GM12892 (cell line): Measurements from ENCODE around the gene VPS9D1.

Source experiments
- POLR2A ChIP-seq: IDR thresholded peaks from 2 replicates; pipeline ENCODE4 v1.6.1; 2011; ENCODE audit warnings: low read depth, low read length, control low read depth
- POLR2AphosphoS5 ChIP-seq: IDR thresholded peaks from 2 replicates; pipeline ENCODE4 v1.6.1; 2011; ENCODE audit warnings: low read depth, low read length, control low read depth
- TAF1 ChIP-seq: IDR thresholded peaks from 2 replicates; pipeline ENCODE4 v1.6.1; 2011; ENCODE audit warnings: low read depth, mild to moderate bottlenecking, control low read depth, low read length, borderline replicate concordance

- TF ChIP-seq POLR2A, result no peak
- TF ChIP-seq POLR2AphosphoS5, result no peak
- no peak for TF ChIP-seq TAF1
Measured at GRCh38 chr16:89678258-89678657, 42.4 kb downstream of the VPS9D1 start.
